Upper lobe of right lung (tissue), 1 donor: ENCODE measurements around the gene SPRR4. TPM values are rescaled to one million over a fixed set of nuclear protein-coding genes. Genes with fewer than 3 reads are reported as not detected.

Source experiments
- ATAC-seq: fragments of 200-7000 bp; cut with Tn5 transposase; one replicate; pipeline ENCODE4 v1.9.1; 2020; ENCODE audit warnings: mild to moderate bottlenecking, moderate library complexity
- DNase-seq: peaks from one replicate; pipeline ENCODE4 v3.0.0-alpha.2; 2020
- H3K27ac ChIP-seq: fragments of 200-600 bp; one replicate; pipeline ENCODE4 v1.8.0; 2022
- H3K27me3 ChIP-seq: fragments of 200-600 bp; one replicate; pipeline ENCODE4 v1.8.0; 2022; ENCODE audit warnings: mild to moderate bottlenecking
- H3K36me3 ChIP-seq: fragments of 200-600 bp; one replicate; pipeline ENCODE4 v1.8.0; 2022
- H3K4me1 ChIP-seq: fragments of 200-600 bp; one replicate; pipeline ENCODE4 v1.8.0; 2022
- H3K4me3 ChIP-seq: fragments of 200-600 bp; one replicate; pipeline ENCODE4 v1.8.0; 2022; ENCODE audit warnings: mild to moderate bottlenecking
- H3K9me3 ChIP-seq: fragments of 200-600 bp; one replicate; pipeline ENCODE4 v1.8.0; 2022
- CTCF ChIP-seq: fragments of 200-600 bp; IDR thresholded peaks from one replicate; pipeline ENCODE4 v1.8.0; 2022; ENCODE audit warnings: antibody characterized with exemption
- intact Hi-C: fragments of 100-400 bp; cut with DNase I; formaldehyde crosslinking; loops from one replicate; pipeline ENCODE4 v1.11.0; 2022
- long read RNA-seq: library from polyadenylated mRNA; unstranded; transcript quantifications from one replicate; pipeline ENCODE4 v2.0.0, GENCODE V29; 2021
- total RNA-seq: library from RNA; stranded (reverse); fragmentation: NEBNext Ultra II Directional; extraction: Animal tissue kit (Norgen Biotek cat#: 25700); gene quantifications from one replicate; pipeline ENCODE4 v1.2.1, GENCODE V29; 2021
- donor health status: DM: no; HTN: yes; CAD: no; lungs with severe emphysema.

The SPRR4 gene
- total RNA-seq = not detected
- long read RNA-seq = 0 reads

GRCh38 chr1:152970495-152970894 is at the start of gene SPRR4:
Gene SPRR4 (plus strand): TSS chr1:152970648. CDS start chr1:152971891, 1,243 bp downstream.
- Histone ChIP-seq H3K4me3 (no peak within 1 kb of the TSS), H3K4me1 (no peaks in the 10 kb centered on the region), H3K36me3 (no peaks in the 10 kb centered on the region), H3K27me3 (no peaks in the 10 kb centered on the region), H3K9me3 (no peaks in the 10 kb centered on the region), H3K27ac (no peak within 1 kb of the TSS)
- ATAC-seq = no peak
- TF ChIP-seq CTCF = no peak
- intact Hi-C loops = no loop called here
- no peak for DNase-seq

GRCh38 chr1:152924191-152924590 is 46.3 kb upstream of the SPRR4 start:
- DNase-seq (no peak), ATAC-seq (no peak)
- Histone ChIP-seq H3K27ac (no peak overlapping the region), H3K9me3 (no peaks in the 10 kb centered on the region), H3K36me3 (no peaks in the 10 kb centered on the region), H3K4me3 (no peak overlapping the region), H3K27me3 (no peaks in the 10 kb centered on the region), H3K4me1 (no peaks in the 10 kb centered on the region)
- intact Hi-C loops = no loop called here
- TF ChIP-seq CTCF = no peak

- TF ChIP-seq CTCF = no peak
- no peak overlapping the region for H3K4me3 ChIP-seq
- DNase-seq (no peak), ATAC-seq (peak; percentile 41)
- H3K27me3 ChIP-seq = no peaks in the 10 kb centered on the region
- no peaks in the 10 kb centered on the region for H3K36me3 ChIP-seq
- H3K4me1 ChIP-seq = no peaks in the 10 kb centered on the region
- intact Hi-C loops = no loop called here
- H3K9me3 ChIP-seq = no peaks in the 10 kb centered on the region
- H3K27ac ChIP-seq = no peak overlapping the region
Observed at GRCh38 chr1:152926091-152926490, 44.4 kb upstream of the SPRR4 start.

GRCh38 chr1:152928671-152929070 is 41.8 kb upstream of the SPRR4 start:
- Histone ChIP-seq H3K27ac (no peak overlapping the region), H3K4me3 (no peak overlapping the region), H3K4me1 (no peaks in the 10 kb centered on the region), H3K9me3 (no peaks in the 10 kb centered on the region), H3K36me3 (no peaks in the 10 kb centered on the region), H3K27me3 (no peaks in the 10 kb centered on the region)
- TF ChIP-seq CTCF = no peak
- DNase-seq (no peak), ATAC-seq (no peak)
- intact Hi-C loops = no loop called here

GRCh38 chr1:152932170-152932811 is 38.2 kb upstream of the SPRR4 start:
- H3K4me3 ChIP-seq = no peak overlapping the region
- H3K4me1 ChIP-seq = no peaks in the 10 kb centered on the region
- intact Hi-C loops = no loop called here
- no peaks in the 10 kb centered on the region for H3K9me3 ChIP-seq
- no peaks in the 10 kb centered on the region for H3K36me3 ChIP-seq
- peak; percentile 49 for ATAC-seq
- H3K27me3 ChIP-seq = no peaks in the 10 kb centered on the region
- no peak overlapping the region for H3K27ac ChIP-seq
- DNase-seq = no peak
- no peak for TF ChIP-seq CTCF

- intact Hi-C loops = no loop called here
- no peak for DNase-seq
- no peak overlapping the region for H3K27ac ChIP-seq
- no peaks in the 10 kb centered on the region for H3K4me1 ChIP-seq
- no peak overlapping the region for H3K4me3 ChIP-seq
- TF ChIP-seq CTCF = no peak
- no peaks in the 10 kb centered on the region for H3K36me3 ChIP-seq
- no peak for ATAC-seq
- H3K9me3 ChIP-seq = no peaks in the 10 kb centered on the region
- no peaks in the 10 kb centered on the region for H3K27me3 ChIP-seq
Observed at GRCh38 chr1:152933196-152933595, 37.3 kb upstream of the SPRR4 start.
